ENCODE measurements around the gene BNIPL.

- TF ChIP-seq, protein P1, sequence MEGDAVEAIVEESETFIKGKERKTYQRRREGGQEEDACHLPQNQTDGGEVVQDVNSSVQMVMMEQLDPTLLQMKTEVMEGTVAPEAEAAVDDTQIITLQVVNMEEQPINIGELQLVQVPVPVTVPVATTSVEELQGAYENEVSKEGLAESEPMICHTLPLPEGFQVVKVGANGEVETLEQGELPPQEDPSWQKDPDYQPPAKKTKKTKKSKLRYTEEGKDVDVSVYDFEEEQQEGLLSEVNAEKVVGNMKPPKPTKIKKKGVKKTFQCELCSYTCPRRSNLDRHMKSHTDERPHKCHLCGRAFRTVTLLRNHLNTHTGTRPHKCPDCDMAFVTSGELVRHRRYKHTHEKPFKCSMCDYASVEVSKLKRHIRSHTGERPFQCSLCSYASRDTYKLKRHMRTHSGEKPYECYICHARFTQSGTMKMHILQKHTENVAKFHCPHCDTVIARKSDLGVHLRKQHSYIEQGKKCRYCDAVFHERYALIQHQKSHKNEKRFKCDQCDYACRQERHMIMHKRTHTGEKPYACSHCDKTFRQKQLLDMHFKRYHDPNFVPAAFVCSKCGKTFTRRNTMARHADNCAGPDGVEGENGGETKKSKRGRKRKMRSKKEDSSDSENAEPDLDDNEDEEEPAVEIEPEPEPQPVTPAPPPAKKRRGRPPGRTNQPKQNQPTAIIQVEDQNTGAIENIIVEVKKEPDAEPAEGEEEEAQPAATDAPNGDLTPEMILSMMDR (IDR thresholded peaks at IDR 0.05): peak; percentile 77 to 95 (median 90)
- TF ChIP-seq POLR2A (IDR thresholded peaks at IDR 0.05): peak; percentile 83 to 89
Measured at GRCh38 chr1:151059109-151060006, 23.0 kb downstream of the BNIPL start, which contains the start of gene CDC42SE1.
